RWPE2 (cell line): Measurements from ENCODE around the gene ZNF714.
"Not testable (repeated sequence)": the region's sequence is repeated elsewhere in the genome, so short reads cannot be mapped to it uniquely, and the experiment has no call there.

Source experiments
- ATAC-seq: fragments of 200-7000 bp; cut with Tn5 transposase; 3 replicates; pipeline ENCODE4 v1.9.1; 2021; ENCODE audit warnings: low read depth
- DNase-seq: peaks from one replicate; pipeline ENCODE4 v3.0.0-alpha.2; 2020; ENCODE audit warnings: low spot score
- H3K27ac ChIP-seq: fragments of 450-650 bp; 2 replicates; pipeline ENCODE4 v1.5.1; 2017; ENCODE audit warnings: mild to moderate bottlenecking; ENCODE audit not compliant: poor library complexity, severe bottlenecking
- H3K27me3 ChIP-seq: fragments of 250-450 bp; sonication (Bioruptor Pico); 2 replicates; pipeline ENCODE4 v1.5.1; 2021; ENCODE audit warnings: mild to moderate bottlenecking, moderate library complexity; ENCODE audit not compliant: insufficient read depth, poor library complexity, severe bottlenecking
- H3K36me3 ChIP-seq: fragments of 250-450 bp; sonication (Bioruptor Pico); 2 replicates; pipeline ENCODE4 v1.5.1; 2020; ENCODE audit warnings: low read depth, mild to moderate bottlenecking, moderate library complexity
- H3K4me1 ChIP-seq: fragments of 250-450 bp; sonication (Bioruptor Pico); 2 replicates; pipeline ENCODE4 v1.5.1; 2021; ENCODE audit warnings: mild to moderate bottlenecking, moderate library complexity; ENCODE audit not compliant: insufficient read depth, poor library complexity, severe bottlenecking
- H3K4me3 ChIP-seq: fragments of 250-450 bp; sonication (Bioruptor Pico); 2 replicates; pipeline ENCODE4 v1.5.1; 2021; ENCODE audit warnings: mild to moderate bottlenecking, moderate library complexity; ENCODE audit not compliant: severe bottlenecking
- H3K9me3 ChIP-seq: fragments of 250-450 bp; sonication (Bioruptor Pico); 2 replicates; pipeline ENCODE4 v1.5.1; 2021; ENCODE audit warnings: mild to moderate bottlenecking, moderate library complexity; ENCODE audit not compliant: severe bottlenecking
- TF ChIP-seq, protein P1 (sequence below): fragments of 450-650 bp; IDR thresholded peaks from one replicate; pipeline ENCODE4 v1.5.1; 2017; ENCODE audit warnings: mild to moderate bottlenecking, moderate library complexity; ENCODE audit not compliant: poor library complexity, severe bottlenecking

ZNF714 gene

DNA sequence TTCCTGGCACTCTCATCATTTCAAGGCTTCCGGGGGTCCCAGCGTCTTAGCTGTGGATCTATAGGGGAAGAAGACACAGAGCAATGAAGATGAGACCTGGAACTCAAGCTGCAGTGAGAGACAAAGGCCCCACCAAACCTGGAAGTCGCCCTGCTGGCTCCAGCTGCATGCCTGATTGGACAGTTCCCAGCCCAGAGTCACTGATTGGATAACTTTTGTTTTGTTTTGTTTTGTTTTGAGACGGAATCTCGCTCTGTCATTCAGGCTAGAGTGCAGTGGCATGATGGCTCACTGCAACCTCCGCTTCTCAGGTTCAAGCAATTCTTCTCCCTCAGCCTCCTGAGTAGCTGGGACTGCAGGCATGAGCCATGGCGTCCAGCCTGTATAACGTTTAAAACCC is 53.4 kb downstream of the ZNF714 start:
- no peak overlapping the region for H3K27ac ChIP-seq
- no peaks in the 10 kb centered on the region for H3K4me1 ChIP-seq
- TF ChIP-seq, protein P1, sequence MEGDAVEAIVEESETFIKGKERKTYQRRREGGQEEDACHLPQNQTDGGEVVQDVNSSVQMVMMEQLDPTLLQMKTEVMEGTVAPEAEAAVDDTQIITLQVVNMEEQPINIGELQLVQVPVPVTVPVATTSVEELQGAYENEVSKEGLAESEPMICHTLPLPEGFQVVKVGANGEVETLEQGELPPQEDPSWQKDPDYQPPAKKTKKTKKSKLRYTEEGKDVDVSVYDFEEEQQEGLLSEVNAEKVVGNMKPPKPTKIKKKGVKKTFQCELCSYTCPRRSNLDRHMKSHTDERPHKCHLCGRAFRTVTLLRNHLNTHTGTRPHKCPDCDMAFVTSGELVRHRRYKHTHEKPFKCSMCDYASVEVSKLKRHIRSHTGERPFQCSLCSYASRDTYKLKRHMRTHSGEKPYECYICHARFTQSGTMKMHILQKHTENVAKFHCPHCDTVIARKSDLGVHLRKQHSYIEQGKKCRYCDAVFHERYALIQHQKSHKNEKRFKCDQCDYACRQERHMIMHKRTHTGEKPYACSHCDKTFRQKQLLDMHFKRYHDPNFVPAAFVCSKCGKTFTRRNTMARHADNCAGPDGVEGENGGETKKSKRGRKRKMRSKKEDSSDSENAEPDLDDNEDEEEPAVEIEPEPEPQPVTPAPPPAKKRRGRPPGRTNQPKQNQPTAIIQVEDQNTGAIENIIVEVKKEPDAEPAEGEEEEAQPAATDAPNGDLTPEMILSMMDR, result no peak
- no peak overlapping the region for H3K4me3 ChIP-seq
- no peaks in the 10 kb centered on the region for H3K36me3 ChIP-seq
- H3K27me3 ChIP-seq, result no peaks in the 10 kb centered on the region
- ATAC-seq (no peak), DNase-seq (no peak)
- no peaks in the 10 kb centered on the region for H3K9me3 ChIP-seq

DNA sequence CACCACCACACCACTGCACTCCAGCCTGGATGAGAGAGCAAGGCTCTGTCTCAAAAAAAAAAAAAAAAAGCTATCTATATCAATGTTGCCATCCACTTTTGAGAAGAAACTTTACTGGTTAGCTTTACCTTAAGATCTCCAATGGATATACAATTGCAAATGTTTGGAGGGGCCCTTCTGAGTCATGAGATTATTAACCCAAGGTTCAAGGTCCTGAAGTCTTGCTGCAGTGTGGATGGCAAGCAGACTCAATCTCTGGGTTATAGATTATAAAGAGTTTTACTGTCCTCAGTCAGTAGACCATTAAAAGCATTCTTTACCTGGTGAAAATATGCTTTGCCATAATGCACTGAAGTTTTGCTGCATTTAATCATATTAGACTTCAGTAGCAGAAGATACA is 56.1 kb downstream of the ZNF714 start:
- H3K36me3 ChIP-seq, result no peaks in the 10 kb centered on the region; the same call in 1 of the 2 replicates
- DNase-seq, result no peak
- H3K27ac ChIP-seq, result no peak overlapping the region
- H3K27me3 ChIP-seq, result no peaks in the 10 kb centered on the region
- ATAC-seq, result no peak
- no peaks in the 10 kb centered on the region for H3K9me3 ChIP-seq
- peaks cover 3% of the 10 kb centered on the region for H3K4me1 ChIP-seq
- TF ChIP-seq, protein P1, result no peak
- no peak overlapping the region for H3K4me3 ChIP-seq

DNA sequence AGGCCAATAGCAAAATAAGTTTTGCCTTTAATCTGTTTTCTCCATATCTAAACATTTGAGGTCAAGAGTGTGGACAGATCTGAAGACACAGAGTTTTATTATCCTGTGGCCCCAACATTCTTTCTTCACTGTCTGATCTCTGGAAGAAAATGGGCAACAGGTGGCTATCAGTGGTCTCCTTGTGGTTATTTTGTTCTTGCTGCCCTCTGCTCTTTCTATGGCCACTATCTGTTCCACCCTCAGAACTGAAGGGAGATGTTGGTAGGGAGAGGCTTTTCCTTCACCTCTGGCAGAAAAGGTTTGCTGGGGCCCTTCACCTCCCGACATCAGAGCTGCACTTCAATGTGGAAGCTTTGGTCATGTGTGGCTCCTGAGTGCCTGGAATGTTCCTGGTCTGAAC is 59.0 kb downstream of the ZNF714 start:
- Histone ChIP-seq H3K36me3 (peaks cover 26% of the 10 kb centered on the region), H3K4me1 (peaks cover 12% of the 10 kb centered on the region)
- not testable (repeated sequence) for H3K27ac ChIP-seq, H3K9me3 ChIP-seq, DNase-seq, ATAC-seq, H3K4me3 ChIP-seq, H3K27me3 ChIP-seq

DNA sequence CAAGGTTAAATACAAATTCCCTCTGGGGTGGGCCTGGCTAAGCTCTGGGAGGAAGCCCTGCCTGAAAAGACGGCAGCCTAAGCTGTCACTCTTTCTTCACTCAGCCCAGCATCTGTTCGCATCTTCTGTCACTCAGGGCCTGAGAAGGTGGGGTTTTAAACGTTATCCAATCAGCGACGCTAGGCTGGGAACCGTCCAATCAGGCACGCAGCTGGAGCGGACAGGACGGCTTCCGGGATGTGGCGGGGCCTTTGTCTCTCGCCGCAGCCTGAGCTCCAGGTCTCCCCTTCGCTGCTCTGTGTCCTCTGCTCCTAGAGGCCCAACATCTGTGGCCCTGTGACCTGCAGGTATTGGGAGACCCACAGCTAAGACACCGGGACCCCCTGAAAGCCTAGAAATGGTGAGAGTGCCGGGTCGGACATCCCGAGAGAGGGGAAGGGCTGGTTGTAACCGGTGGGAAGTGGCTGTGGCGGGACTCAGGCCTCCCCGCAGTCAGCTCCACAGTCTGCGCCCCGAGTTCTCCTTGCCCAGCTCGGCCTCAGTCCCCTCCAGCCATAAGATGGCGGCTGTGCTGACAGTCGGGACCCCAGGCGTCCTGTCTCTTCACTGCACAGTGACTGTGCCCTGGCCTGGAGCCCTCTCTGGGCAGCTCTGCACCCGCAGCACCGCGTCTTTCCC is 59.9 kb downstream of the ZNF714 start, which contains the start of gene ZNF431:
Gene ZNF431, plus strand, starts transcription at position 254 of the 678 bp plus-strand sequence. Its CDS starts 144 bp downstream, at position 398.
- Histone ChIP-seq H3K27ac (peak within 1 kb of the TSS; percentile 40), H3K36me3 (peaks cover 36% of the 10 kb centered on the region), H3K9me3 (no peaks in the 10 kb centered on the region), H3K27me3 (no peaks in the 10 kb centered on the region), H3K4me1 (peaks cover 12% of the 10 kb centered on the region), H3K4me3 (peak within 1 kb of the TSS; percentile 60)
- peak; percentile 99 for ATAC-seq
- DNase-seq, result peak; percentile 91
- TF ChIP-seq, protein P1, result no peak

DNA sequence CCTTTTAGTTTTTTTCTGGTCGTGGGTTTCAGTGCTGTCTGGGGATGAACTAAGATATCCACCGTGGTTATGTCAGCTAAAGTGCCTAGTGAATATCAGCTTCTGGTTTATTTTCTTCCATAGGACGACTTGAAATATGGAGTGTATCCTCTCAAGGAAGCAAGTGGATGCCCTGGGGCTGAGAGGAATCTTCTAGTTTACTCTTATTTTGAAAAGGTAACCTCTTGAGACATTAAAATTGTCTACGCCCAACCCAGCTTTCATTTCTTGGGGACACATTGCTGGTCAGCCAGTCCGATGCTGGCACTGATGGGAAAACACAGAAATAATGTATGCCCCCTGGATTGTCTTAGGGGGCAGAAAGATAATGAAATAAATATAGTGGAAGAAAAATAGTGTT is 61.4 kb downstream of the ZNF714 start:
- H3K9me3 ChIP-seq, result no peaks in the 10 kb centered on the region
- peaks cover 12% of the 10 kb centered on the region for H3K4me1 ChIP-seq
- no peaks in the 10 kb centered on the region for H3K27me3 ChIP-seq
- DNase-seq (no peak), ATAC-seq (no peak)
- H3K27ac ChIP-seq, result no peak overlapping the region
- no peak overlapping the region for H3K4me3 ChIP-seq
- TF ChIP-seq, protein P1, result no peak
- peaks cover 51% of the 10 kb centered on the region for H3K36me3 ChIP-seq
